Measurements from ENCODE around the gene ASPSCR1. TPM values are rescaled to one million over a fixed set of nuclear protein-coding genes. Genes with fewer than 3 reads are reported as not detected.
A peak's percentile ranks its signal among the peaks of the same experiment; 100 is the strongest.

Gene ASPSCR1
- total RNA-seq, 2 donors from 2014 or later = 17.9 to 57.4 TPM

- intact Hi-C loops (cut with DNase I) = no loop called here
- DNase-seq (no peak), ATAC-seq (no peak)
- peaks cover 38% of the 10 kb centered on the region for H3K4me1 ChIP-seq
- H3K27me3 ChIP-seq = no peaks in the 10 kb centered on the region
- no peak overlapping the region for H3K4me3 ChIP-seq
- peaks cover 5% of the 10 kb centered on the region in 2 donors for H3K36me3 ChIP-seq (replicated peaks in 1 of 2; ENCODE audit: insufficient read depth in 1 of 2, low read depth in 2 of 2)
- no peak overlapping the region for H3K27ac ChIP-seq
- TF ChIP-seq CTCF (IDR thresholded peaks at IDR 0.05) (no peak), POLR2A (IDR thresholded peaks at IDR 0.05) (no peak)
- 80% methylated on average over 28 of the region's 28 CpGs; no CpG with 5 or more reads in 1 of the 2 donors for WGBS, 2 donors
- no peaks in the 10 kb centered on the region for H3K9me3 ChIP-seq
Measured at GRCh38 chr17:82050152-82050760, 72.8 kb downstream of the ASPSCR1 start.

GRCh38 chr17:82050761-82051641, 73.6 kb downstream of the ASPSCR1 start:
- peak overlapping the region in 3 of 4 donors; percentile 39 to 51 (median 40) for H3K27ac ChIP-seq
- no peaks in the 10 kb centered on the region for H3K27me3 ChIP-seq

DNA sequence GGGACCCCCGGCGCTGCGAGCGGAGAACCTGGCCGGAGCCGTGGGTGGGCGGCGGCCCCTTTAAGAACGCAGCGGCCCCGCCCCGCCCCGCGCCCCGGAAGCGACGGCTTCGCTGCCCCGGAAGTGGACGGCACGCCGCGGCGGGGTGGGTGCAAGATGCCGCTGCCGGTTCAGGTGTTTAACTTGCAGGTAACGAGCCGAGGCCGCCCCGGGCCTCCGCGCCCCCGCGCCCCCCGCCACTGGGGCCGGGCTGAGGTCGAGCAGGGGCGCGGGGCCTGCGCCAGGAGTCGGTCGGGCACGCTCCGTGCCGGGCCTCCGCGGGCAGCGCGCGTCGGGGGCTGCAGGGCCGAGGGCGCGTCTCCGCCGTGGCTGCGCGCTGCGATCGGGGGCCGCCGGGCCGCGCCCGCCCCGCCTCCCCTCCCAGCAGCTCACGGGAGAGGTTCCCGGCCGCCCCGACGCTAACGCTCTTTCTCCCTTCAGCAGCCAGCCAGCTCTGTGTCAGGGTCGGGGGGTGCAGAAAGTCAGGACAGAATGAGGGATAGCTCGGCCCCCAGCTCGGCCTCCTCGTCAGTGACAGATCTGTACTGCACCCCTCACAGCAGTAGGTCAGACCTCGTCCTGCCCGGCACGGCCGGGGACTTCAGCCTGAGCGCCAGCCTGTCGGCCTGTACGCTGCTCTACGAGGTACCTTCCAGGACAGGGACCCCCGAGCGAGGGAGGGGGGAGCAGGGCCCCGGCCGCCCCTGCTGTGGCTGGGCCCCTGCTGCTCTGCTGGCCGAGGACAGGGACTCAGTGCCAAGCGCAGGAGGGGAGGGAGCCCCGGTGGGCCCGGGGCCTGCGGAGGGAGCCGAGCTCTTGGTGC, 74.6 kb downstream of the ASPSCR1 start, which contains the start of the genes GPS1 and RFNG:
TSS of gene GPS1 (plus strand) at position 123 of the 862 bp plus-strand sequence. CDS start at position 157, 34 bp downstream.
TSS of gene RFNG (minus strand) at position 36 of the 862 bp plus-strand sequence. CDS start 45 bp downstream, outside the sequence.
- intact Hi-C loops (cut with DNase I) = no loop called here
- no peaks in the 10 kb centered on the region for H3K27me3 ChIP-seq
- ATAC-seq = peak; percentile 85
- H3K4me1 ChIP-seq = peaks cover 38% of the 10 kb centered on the region
- peak; percentile 76 to 82 (median 80) for DNase-seq
- peak within 1 kb of the TSS; percentile 62 to 78 for H3K4me3 ChIP-seq
- WGBS, 2 donors = 0 to 1% methylated on average over 6 to 61 of the region's 94 CpGs
- peak within 1 kb of the TSS; percentile 39 to 51 (median 40) for H3K27ac ChIP-seq
- peaks cover 5 to 13% of the 10 kb centered on the region in 2 donors for H3K36me3 ChIP-seq (replicated peaks in 1 of 2; ENCODE audit: insufficient read depth in 1 of 2, low read depth in 2 of 2)
- peak in 1 of 3 donors; percentile 9 for TF ChIP-seq POLR2A (IDR thresholded peaks at IDR 0.05)
- no peak for TF ChIP-seq CTCF (IDR thresholded peaks at IDR 0.05)
- H3K9me3 ChIP-seq = no peaks in the 10 kb centered on the region

More at GRCh38 chr17:82050761-82051641, 73.6 kb downstream of the ASPSCR1 start:
- no peak for TF ChIP-seq CTCF (IDR thresholded peaks at IDR 0.05)
- intact Hi-C loops (cut with DNase I) = no loop called here
- Histone ChIP-seq H3K9me3 (no peaks in the 10 kb centered on the region), H3K4me3 (peak overlapping the region; percentile 22 to 70), H3K4me1 (peaks cover 38% of the 10 kb centered on the region), H3K36me3 (replicated peaks in 1 of 2; ENCODE audit: insufficient read depth in 1 of 2, low read depth in 2 of 2) (peaks cover 5 to 6% of the 10 kb centered on the region in 2 donors)
- peak; percentile 25 for ATAC-seq
- no peak for DNase-seq
- 2 to 11% methylated on average over 24 to 74 of the region's 79 CpGs for WGBS, 2 donors

- H3K4me1 ChIP-seq = peaks cover 38% of the 10 kb centered on the region
- H3K36me3 ChIP-seq (replicated peaks in 1 of 2; ENCODE audit: insufficient read depth in 1 of 2, low read depth in 2 of 2) = peaks cover 5 to 18% of the 10 kb centered on the region in 2 donors
- DNase-seq = no peak
- no peaks in the 10 kb centered on the region for H3K9me3 ChIP-seq
- TF ChIP-seq CTCF (IDR thresholded peaks at IDR 0.05) (no peak), POLR2A (IDR thresholded peaks at IDR 0.05) (no peak)
- intact Hi-C loops (cut with DNase I) = no loop called here
- peak overlapping the region; percentile 62 to 78 for H3K4me3 ChIP-seq
- peak overlapping the region in 1 of 4 donors; percentile 30 for H3K27ac ChIP-seq
- ATAC-seq = no peak
- H3K27me3 ChIP-seq = no peaks in the 10 kb centered on the region
- 17 to 26% methylated on average over 10 to 19 of the region's 19 CpGs for WGBS, 2 donors
Measured at GRCh38 chr17:82052638-82053059, 75.2 kb downstream of the ASPSCR1 start.

Data from body of pancreas (tissue), 4 donors.